ENCODE measurements around the gene UTF1.

- no peak for TF ChIP-seq EP300 (IDR thresholded peaks at IDR 0.05)
- TF ChIP-seq, protein P1, sequence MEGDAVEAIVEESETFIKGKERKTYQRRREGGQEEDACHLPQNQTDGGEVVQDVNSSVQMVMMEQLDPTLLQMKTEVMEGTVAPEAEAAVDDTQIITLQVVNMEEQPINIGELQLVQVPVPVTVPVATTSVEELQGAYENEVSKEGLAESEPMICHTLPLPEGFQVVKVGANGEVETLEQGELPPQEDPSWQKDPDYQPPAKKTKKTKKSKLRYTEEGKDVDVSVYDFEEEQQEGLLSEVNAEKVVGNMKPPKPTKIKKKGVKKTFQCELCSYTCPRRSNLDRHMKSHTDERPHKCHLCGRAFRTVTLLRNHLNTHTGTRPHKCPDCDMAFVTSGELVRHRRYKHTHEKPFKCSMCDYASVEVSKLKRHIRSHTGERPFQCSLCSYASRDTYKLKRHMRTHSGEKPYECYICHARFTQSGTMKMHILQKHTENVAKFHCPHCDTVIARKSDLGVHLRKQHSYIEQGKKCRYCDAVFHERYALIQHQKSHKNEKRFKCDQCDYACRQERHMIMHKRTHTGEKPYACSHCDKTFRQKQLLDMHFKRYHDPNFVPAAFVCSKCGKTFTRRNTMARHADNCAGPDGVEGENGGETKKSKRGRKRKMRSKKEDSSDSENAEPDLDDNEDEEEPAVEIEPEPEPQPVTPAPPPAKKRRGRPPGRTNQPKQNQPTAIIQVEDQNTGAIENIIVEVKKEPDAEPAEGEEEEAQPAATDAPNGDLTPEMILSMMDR (IDR thresholded peaks at IDR 0.05) = no peak
These were observed 25.6 kb upstream of the UTF1 start for GRCh38 chr10:133204226-133205015.
